GM19397 (cell line): ENCODE results near the gene NCOA3.
"Not testable (repeated sequence)": the region's sequence is repeated elsewhere in the genome, so short reads cannot be mapped to it uniquely, and the experiment has no call there.

Source experiments
- ATAC-seq: cut with Tn5 transposase; IDR thresholded peaks from one replicate; pipeline ENCODE4 v1.9.1; 2021; ENCODE audit warnings: mild to moderate bottlenecking, moderate library complexity; ENCODE audit not compliant: unreplicated experiment

The NCOA3 gene

DNA sequence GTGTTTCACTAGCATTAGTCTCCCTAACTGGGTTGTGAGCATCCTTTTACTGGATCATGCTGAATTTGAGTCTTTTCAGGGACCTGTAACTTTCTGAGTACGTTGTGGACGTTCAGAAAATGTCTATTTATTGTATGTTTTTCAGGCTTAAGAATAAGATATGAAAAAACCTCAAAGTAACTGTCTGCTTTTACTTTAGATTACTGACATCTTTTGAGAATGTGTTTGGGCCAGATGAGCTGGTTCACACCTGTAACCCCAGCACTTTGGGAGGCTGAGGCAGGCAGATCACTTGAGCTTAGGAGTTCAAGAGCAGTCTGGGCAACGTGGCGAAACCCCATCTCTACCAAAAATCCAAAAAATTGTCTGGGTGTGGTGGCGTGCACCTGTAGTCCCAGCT, 32.7 kb downstream of the NCOA3 start:
- no peak for ATAC-seq

DNA sequence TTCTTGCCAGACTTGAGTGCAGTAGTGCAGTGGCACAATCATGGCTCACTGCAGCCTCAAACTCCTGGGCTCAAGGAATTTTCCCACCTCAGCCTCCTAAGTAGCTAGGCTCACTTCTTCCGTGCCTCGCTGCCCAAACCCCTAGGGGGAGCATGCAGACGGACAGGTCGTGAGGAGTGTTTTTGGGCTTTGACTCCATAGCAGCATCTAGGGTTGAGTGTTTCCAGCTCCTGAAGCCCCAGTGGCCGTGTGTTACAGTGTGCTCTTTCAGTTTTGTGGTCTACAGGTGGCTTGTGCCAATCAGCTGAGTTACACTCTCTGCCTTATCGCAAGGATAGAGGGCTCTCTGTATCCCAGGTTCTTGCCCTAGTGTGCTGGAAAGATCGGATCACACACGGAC, 33.4 kb downstream of the NCOA3 start:
- ATAC-seq, result no peak

DNA sequence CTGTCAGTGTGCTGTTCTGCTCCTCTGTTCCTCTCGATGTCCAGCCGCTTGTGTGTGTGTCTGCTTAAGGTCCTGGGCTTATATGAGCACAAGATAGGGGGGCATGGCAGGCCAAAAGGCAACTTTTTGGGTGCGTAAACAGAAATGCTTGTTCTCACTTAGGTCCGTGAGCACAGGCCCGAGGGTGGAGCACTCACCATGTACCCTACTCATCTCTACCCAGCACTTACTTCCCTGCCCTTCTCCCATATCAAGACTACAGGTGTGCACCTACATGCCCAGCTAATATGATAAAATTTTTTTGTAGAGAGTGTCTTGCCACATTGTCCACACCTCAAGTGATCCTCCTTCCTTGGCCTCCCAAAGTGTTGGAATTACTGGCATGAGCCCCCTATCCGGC, 34.3 kb downstream of the NCOA3 start:
- no peak for ATAC-seq

DNA sequence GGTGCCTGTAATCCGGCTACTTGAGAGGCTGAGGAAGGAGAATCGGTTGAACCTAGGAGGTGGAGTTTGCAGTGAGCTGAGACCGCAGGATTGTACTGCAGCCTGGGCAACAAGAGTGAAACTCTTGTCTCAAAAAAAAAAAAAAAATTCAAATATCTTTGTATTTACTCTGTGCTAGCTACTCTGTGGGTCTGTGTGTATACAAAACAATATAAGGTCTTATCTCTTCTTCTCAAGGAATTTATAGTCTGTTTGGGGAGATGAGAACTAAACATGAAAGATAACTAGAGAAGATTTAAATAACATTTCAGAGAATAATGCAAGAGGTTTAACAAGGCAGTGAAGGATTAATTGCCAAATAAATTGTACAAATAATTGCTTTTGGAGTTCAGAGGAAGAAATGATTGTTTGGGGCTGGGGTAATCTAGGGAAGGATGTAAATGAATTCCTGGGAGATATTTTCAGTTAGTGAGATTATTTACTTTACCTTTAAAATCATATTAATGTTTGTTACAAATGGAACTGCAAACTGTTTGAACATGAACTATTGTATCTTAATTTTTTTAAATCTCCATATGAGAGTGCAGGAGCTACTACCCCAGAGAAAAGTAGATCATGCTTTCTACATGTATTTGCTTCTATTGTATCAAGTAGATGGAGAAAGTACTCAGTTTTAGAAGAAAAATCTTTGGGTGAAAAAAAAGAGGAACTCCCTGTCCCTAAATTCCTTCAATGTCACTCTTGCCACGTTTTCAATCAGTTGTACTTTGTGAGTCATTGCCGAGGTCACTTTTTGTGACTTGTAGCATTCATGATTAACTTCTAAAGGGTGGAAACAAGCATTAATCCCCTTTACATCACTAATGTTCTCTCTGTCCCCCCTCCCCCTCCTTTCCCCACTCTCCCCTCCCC, 39.0 kb downstream of the NCOA3 start:
- ATAC-seq, result no peak

DNA sequence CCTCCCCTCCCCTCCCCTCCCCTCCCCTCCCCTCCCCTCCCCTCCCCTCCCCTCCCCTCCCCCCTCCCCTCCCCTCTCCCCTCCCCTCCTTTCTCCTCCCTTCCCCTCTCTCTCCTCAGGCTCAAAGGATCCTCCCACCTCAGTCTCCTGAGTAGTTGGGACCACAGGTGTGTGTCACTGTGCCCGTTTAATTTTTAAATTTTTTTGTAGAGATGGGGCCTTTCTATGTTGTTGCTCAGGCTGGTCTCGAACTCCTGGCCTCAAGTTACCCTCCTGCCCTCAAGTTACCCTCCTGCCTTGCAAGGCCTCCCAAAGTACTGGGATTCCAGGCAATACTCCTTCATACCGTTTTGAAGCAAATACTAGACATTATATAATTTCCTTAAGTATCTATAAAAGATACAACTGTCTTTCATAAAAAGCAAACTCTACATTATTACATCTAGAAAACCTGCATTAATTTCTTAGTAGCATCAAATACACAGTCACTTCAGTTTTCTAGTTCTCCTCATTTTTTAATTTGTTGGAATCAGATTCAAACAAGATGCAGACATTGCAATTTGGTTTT, 39.8 kb downstream of the NCOA3 start:
- ATAC-seq, result no peak

DNA sequence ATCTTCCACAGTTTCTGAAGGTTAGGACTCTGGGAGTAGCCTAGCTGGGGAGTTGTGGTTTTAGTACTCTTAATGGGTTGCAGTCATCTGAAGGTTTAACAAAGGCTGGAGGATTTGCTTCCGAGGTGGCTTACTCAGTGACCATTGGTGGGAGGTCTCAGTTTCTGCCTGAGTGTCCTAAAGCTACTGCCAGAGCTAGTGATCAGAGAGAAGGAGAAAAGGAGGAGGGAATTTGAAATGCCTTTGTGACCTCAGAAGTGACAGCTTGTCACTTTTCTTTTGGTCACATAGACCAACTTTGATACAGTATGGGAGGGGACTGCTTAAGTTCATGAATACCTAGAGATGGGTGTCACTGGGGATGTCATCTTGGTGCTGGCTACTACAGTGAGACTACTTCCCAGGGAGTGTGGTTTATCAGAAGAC, 41.3 kb downstream of the NCOA3 start:
- no peak for ATAC-seq

DNA sequence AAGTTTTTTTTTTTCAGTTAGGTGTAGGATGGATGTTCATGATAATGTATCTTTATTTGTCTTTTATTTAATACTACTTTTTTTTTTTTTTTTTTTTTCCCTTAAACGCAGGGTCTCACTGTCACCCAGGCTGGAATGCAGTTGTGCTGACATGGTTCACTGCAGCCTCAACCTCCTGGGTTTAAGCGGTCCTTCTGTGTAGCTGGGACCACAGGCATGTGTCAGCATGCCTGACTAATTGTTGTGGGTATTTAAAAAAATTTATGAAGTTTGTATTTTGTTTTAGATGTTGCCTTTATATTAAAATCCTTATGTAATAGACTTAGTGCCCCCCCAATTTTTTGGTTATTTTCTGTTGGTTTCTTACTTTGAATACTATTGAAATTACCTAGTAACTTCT, 42.6 kb downstream of the NCOA3 start:
- no peak for ATAC-seq

DNA sequence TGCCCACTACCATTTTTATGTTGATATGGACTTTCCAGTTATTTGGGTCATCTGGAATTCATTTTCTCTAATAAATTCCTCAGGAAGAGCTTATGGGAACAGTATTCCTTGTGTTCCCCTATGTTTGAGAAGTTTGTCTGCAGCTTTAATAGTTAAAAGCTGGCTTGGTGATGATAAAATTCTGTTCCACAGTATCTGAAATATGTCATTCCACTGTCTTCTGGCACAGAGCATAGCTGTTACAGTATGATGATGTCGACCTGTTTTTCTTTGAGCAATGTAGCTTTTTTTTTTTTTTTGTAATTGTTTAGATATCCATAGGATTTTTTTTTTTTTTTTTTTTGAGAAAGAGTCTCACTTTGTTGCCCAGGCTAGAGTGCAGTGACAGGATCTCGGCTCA, 43.2 kb downstream of the NCOA3 start:
- ATAC-seq, result no peak

DNA sequence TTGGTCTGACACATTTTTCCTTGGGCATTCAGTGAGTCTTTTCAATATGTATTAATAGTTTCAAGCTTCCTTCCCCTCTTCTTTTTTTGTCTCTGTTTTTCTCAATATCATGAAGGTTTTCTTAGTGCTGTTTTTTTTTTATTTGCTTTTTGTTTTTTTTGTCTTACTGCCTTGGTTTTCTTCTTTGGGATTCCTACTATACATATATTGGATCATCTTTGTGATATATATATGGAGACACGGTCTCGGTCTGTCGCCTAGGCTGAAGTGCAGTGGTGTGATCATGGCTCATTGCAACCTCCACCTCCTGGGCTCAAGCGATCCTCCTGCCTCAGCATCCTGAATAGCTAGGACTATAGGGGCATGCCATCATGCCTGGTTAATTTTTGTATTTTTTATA, 43.8 kb downstream of the NCOA3 start:
- no peak for ATAC-seq

DNA sequence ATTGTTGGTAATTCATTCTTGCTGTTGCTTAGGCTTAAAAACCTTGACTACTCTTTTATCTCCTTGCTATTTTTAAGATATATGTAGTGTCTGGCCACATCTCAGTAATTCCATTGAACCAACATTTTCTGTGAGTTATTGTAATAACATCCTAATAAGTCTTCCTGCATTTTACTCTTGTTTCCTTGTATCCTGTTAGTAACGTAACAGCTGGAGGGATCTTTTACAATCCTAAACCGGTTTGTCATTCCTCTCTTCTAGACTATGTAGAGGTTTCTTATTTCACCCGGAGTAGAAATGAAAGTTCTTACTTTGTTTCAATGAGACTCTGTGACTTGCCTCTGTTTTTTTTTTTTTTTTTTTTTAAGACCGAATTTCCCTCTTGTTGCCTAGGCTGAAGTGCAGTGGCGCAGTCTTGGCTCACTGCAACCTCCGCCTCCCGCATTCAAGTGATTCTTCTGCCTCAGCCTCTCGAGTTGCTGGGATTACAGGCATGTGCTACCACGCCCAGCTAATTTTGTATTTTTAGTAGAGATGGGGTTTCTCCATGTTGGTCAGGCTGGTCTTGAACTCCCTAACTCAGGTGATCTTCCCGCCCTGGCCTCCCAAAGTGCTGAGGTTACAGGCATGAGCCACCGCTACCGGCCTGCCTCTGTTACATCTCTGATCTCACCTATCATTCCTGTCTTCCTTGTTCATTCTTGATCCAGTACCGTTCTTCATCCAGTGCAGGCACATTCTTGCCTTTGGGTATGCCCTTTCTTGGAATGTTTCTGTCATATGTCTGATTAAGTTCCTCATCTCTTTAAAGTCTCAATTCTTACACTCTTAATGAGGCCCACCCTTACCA, 44.7 kb downstream of the NCOA3 start:
- no peak for ATAC-seq

DNA sequence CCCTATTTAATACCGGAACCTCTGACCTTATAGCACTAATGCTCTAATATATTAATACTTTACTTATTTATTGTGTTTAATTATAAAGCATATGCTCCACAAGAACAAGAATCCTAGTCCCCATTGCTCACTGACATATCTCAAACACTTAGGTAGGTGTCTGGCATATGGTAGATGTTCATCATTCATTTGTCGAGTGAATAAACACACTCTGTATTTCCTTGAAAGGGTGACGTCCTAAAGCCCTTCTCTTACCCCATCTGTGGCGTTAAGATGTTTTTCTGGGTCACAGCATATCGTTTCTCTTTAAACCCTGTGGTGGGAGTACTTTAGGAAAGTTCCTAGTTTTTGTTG, 45.3 kb downstream of the NCOA3 start:
- no peak for ATAC-seq

DNA sequence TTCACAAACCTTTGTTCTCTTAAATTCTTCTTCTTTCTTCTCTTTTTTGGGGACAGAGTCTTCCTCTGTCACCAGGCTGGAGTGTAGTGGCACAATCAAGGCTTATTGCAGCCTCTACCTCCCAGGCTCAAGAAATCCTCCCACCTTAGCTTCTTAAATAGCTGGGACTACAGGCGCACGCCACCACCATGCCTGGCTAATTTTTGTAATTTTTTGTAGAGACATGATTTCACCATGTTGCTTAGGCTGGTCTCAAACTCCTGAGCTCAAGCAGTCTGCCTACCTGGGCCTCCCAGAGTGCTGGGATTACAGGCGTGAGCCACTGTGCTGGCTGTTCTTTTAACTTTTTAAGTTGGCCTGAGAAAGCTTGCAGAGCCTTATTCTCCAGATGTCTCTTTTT, 48.0 kb downstream of the NCOA3 start:
- no peak for ATAC-seq

DNA sequence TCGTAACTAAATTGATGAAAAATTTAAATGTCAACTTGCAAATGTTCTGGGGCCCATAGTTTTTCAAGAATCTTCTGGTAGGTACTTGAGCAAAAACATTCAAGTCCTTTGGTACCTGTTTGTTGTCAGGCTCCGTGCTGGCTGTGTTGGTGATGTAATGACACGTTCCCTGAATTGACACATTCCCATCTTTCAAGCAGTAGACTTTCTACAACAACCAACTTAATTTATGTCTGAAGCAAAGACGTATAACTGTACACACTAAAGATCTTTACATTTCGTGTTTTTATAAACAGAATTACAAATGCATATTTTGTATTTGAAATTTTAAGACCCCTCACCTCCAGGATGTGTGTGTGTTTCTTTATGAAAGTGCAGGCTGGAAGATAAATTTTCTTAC, 49.5 kb downstream of the NCOA3 start:
- ATAC-seq, result no peak

DNA sequence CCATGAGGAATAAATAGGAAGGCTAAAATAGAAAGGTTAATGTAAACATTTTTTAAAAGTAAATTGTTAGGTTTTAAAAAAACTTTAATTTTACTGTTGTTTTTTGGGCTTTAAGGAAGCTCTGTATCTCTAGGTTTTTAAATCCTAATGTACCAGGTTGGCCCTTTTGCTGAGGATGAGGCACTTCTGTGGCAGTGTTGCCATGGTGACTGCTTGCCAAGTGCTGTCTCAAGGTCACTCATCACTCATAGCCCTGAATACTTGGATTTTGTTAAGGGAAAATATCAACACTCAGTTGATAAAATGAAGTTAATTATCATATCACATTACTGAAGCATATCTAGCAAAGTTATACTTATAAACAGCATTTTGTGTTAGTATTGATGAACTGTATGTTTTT, 50.2 kb downstream of the NCOA3 start:
- ATAC-seq, result no peak

DNA sequence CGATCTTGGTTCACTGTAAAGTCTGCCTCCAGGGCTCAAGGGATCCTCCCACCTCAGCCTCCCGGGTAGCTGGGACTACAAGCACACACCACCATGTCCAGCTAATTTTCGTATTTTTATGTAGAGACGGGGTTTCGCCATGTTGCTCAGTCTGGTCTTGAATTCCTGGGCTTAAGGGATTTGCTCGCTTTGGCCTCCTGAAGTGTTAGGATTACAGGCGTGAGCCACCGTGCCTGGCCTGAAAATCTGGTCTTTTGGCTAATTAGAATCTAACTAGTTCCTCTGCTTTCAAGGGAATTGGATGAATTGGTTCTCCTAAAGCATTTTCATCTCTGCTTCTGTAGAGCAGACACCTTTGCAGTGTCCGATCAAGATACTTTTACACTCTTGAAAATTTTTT, 51.3 kb downstream of the NCOA3 start:
- ATAC-seq, result no peak

DNA sequence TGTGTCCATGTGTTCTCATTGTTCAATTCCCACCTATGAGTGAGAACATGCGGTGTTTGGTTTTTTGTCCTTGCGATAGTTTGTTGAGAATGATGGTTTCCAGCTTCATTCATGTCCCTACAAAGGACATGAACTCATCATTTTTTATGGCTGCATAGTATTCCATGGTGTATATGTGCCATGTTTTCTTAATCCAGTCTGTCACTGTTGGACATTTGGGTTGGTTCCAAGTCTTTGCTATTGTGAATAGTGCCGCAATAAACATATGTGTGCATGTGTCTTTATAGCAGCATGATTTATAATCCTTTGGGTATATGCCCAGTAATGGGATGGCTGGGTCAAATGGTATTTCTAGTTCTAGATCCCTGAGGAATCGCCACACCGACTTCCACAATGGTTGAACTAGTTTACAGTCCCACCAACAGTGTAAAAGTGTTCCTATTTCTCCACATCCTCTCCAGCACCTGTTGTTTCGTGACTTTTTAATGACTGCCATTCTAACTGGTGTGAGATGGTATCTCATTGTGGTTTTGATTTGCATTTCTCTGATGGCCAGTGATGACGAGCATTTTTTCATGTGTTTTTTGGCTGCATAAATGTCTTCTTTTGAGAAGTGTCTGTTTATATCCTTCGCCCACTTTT, 52.0 kb downstream of the NCOA3 start:
- not testable (repeated sequence) for ATAC-seq

DNA sequence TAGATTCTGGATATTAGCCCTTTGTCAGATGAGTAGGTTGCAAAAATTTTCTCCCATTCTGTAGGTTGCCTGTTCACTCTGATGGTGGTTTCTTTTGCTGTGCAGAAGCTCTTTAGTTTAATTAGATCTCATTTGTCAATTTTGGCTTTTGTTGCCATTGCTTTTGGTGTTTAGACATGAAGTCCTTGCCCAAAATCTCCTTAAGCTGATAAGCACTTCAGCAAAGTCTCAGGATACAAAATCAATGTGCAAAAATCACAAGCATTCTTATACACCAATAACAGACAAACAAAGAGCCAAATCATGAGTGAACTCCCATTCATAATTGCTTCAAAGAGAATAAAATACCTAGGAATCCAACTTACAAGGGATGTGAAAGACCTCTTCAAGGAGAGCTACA, 52.6 kb downstream of the NCOA3 start:
- not testable (repeated sequence) for ATAC-seq

DNA sequence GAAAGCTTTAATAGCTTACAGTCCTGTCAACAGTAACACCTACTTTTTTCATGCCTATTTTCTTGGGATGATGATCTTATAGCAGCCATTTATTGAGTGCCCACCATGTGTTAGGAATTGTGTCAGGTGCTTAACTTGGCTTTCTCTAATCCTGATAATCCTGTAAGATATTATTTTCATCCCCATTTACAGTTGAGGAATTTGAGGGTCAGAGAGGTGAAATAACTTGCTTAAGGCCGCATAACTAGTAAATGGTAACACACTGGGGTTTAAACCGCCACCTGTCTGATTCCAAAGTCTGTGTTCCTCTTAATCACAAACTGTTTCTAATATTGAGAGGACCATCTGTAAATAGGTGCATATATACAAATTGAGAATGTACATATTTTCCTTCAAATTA, 55.5 kb downstream of the NCOA3 start:
- no peak for ATAC-seq

DNA sequence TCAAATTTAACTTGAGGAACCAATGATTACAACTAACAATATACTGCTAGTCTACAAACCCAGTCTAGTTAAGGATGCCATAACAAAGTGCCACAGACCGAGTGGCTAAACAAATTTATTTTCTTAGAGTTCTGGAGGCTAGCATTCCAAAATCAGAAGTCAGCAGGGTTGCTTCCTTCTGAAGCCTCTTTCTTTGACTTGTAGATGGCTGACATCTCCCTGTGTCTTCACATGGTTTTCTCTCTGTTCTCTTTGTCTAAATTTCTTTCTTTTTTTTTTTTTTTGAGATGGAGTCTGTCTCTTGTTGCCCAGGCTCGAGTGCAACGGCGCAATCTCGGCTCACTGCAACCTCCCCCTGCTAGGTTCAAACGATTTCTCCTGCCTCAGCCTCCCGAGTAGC, 56.1 kb downstream of the NCOA3 start:
- no peak for ATAC-seq

DNA sequence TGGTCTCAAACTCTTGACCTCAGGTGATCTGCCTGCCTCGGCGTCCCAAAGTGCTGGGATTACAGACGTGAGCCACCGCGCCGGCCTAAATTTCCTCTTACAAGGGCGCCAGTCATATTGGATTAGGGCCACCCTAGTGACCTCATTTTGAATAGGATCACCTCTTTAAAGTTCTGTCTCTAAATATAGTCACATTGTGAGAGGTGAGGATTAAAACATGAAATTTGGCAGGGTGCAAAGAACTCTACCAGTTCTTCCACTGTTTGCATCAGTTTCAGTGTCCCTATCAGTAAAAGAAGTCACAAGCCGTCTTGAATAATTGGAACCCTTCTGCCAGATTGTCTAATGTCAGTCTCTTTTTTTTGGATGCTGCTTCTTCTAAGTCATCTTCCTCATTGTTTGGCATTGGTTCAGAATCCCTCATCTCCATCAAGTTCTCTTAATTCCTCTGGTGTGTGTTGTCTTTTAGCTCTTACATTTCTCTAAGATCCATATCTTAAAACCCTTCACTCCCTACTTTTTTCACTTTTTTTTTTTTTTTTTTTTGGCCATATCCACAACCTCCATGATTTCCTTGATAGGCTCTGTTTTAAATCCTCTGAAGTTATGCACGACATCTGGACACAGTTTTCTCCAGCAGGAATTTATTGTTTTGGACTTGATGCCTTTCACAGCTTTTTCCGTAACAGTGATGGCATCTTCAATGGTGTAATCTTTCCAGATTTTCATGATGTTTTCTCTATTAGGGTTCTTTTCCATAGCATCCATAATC, 56.8 kb downstream of the NCOA3 start:
- no peak for ATAC-seq

DNA sequence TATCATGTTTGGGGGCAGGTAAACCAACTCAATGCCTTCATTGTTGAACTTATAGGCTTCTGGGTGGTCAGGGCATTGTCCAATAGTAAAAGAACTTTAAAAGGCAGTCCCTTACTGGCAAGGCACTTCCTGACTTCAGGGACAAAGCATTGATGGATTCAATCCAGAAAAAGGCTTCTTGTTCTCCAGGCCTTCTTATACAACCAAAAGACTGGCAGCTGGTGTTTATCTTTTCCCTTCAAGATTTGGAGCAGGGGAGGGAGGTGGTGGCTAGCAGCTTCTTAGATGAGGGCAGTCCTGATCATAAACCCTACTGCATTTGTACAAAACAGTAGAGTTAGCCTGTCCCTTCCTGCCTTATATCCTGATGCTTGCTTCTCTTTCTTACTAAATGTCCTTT, 57.5 kb downstream of the NCOA3 start:
- ATAC-seq, result no peak
